Activated effector memory CD4-positive, alpha-beta T cell treated with Interleukin-2 at 50 U/mL for 16 hours (primary cell): ENCODE measurements around the gene TNK2.
A peak's percentile ranks its signal among the peaks of the same experiment; 100 is the strongest.
"Not testable (repeated sequence)": the region's sequence is repeated elsewhere in the genome, so short reads cannot be mapped to it uniquely, and the experiment has no call there.

ENCODE experiments used
- DNase-seq: peaks from one replicate; pipeline ENCODE4 v3.0.0-alpha.2; 2020

TNK2 gene

GRCh38 chr3:195907934-195908693 is at the start of gene TNK2:
Gene TNK2, minus strand, starts transcription at chr3:195908551. Its CDS starts 19,963 bp downstream, at chr3:195888588.
- DNase-seq: peak; percentile 52

DNA sequence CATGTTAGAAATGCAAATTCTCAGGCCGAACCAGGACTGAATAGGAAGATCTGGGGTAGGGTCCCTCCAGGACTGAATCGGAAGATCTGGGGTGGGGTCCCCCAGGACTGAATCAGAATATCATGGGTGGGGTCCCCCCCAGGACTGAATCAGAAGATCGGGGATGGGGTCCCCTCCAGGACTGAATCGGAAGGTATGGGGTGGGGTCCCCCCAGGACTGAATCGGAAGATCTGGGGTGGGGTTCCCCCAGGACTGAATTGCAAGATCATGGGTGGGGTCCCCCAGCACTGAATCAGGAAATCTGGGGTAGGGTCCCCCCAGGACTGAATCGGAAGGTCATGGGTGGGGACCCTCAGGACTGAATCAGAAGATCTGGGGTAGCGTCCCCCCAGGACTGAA is 48.2 kb upstream of the TNK2 start:
- no peak for DNase-seq

GRCh38 chr3:195955416-195955841 is 47.1 kb upstream of the TNK2 start:
- DNase-seq: not testable (repeated sequence)

- not testable (repeated sequence) for DNase-seq
Observed at GRCh38 chr3:195954752-195955119, 46.4 kb upstream of the TNK2 start.

DNA sequence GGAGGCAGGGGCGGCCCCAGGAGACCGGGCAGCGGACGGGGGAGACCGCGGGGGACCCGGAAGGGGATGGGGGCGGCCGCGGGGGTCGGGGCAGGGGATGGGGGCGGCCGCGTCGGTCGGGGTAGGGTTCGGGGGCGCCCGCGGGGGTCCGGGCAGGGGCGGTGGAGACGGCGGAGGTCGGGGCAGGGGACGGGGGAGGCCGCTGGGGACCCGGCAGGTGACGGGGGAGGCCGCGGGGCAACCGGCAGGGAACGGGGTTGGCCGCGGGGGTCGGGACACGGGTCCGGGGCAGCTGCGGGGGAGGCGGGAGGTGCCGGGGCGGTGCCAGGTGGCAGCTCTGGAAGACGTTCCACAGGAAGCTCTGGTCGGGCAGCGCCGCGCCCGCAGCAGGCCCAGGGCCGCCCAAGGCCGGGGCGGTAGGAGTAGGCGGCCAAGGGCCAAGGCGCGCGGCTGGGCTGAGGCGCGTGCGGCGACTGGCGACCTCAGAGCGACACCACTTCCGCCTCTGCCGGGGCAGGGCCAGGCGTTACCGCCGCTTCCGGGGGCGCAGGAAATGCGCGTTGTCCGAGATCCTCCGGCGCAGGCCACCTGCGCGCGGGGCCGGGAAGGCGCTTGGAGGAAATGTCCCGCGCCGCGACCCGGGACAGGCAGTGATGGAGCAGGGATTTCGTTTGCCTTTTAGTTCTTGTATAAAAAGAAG is 45.9 kb upstream of the TNK2 start:
- DNase-seq: peak; percentile 70

DNA sequence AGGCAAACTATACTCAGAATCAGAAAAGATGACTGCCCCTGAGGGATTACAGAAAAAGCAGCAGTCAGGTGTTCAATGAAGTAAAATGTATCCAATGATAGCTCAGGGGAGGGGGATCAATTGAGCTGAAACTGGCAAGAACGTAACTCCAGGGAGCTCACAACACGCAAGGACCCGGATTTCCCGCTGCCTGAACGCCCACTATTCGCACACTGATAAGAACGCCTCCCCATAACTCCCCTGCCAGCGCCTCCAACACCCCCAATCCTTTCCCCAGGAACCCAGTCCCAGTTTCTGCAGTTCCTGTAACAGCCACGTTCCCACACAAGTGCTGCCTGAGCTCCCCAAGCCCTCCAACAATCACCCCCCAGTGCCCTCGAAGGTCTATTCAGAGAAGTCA is 44.2 kb upstream of the TNK2 start:
- DNase-seq: not testable (repeated sequence)

- not testable (repeated sequence) for DNase-seq
Observed at GRCh38 chr3:195951443-195952177, 43.3 kb upstream of the TNK2 start.

- not testable (repeated sequence) for DNase-seq
Observed at GRCh38 chr3:195950731-195951130, 42.4 kb upstream of the TNK2 start.

GRCh38 chr3:195950164-195950563 is 41.8 kb upstream of the TNK2 start:
- DNase-seq: not testable (repeated sequence)

GRCh38 chr3:195946910-195947699 is 38.8 kb upstream of the TNK2 start:
- not testable (repeated sequence) for DNase-seq

DNA sequence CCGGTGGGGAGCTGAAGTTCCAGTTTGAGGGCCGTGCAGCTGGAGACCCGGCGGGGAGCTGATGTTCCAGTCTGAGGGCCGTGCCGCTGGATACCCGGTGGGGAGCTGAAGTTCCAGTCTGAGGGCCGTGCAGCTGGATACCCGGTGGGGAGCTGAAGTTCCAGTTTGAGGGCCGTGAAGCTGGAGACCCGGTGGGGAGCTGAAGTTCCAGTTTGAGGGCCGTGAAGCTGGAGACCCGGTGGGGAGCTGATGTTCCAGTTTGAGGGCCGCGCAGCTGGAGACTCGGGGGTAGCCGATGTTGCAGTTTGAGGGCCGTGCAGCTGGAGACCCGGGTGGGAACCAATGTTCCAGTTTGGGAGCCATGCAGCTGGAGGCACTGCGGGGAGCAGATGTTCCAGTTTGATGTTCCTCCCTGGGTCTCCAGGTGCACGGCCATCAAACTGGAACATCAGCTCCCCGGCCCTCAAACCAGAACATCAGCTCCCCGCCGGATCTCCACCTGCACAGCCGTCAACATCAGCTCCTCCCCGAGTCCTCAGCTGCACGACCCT is 33.0 kb upstream of the TNK2 start:
- DNase-seq: not testable (repeated sequence)

- not testable (repeated sequence) for DNase-seq
Observed at GRCh38 chr3:195940806-195941205, 32.5 kb upstream of the TNK2 start.

DNA sequence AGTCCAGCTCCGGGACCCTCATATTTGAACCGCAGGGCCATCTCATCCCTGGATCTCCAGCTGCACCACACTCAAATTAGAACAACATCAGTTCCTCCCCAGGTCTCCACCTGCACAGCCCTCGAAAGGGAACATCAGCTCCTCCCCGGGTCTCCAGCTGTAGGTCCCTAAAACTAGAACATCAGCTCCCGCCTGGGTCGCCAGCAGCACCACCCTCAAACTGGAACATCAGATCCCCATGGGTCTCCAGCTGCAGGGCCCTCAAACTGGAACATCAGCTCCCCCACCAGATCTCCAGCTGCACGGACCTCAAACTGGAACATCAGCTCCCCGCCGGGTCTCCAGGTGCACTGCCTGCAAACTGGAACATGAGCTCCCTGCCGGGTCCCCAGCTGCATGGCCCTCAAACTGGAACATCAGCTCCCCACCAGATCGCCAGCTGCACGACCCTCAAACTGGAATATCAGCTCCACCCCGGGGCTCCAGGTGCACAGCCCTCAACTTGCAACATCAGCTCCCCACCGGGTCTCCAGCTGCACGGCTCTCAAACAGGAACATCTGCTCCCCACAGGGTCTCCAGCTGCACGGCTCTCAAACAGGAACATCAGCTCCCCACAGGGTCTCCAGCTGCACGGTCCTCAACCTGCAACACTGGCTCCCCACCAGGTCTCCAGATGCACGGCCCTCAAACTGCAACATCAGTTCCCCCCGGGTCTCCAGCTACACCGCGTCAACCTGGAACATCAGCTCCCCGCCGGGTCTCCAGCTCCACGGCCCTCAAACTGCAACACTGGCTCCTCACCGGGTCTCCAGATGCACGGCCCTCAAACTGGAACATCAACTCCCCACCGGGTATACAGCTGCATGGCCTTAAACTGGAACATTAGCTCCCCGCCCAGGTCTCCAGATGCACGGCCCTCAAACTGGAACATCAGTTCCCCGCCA is 31.4 kb upstream of the TNK2 start:
- not testable (repeated sequence) for DNase-seq

- not testable (repeated sequence) for DNase-seq
Observed at GRCh38 chr3:195933044-195933430, 24.7 kb upstream of the TNK2 start.

DNA sequence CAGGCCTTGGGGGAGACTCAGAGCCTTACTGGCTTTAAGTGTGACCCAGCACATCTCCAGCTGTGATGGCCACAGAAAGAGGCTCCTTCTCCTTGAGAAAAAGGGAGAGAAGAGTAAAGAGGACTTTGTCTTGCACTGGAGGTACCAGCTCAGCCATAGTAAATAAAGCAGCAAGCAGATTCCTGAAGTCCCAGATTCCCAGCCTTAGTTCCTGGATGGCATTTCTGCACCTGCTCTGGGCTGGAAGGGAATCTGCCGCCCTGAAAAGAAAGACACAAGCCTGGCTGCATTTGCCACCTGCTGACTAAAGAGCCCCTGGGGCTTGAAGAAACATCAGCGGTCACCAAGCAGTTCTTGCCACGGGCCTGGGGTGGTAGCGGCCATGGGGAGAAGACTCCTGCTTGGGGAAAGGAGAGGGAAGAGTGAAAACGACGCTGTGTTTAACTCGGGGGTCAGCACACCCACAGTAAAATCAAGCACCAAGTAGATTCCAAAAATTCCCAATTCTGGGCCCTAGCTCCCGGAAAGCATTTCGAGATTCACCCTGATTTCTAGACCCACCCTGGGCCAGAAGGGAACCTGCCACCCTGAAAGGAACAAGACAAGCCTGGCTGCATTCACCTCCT is 24.2 kb upstream of the TNK2 start:
- DNase-seq: no peak

- no peak for DNase-seq
Observed at GRCh38 chr3:195931582-195932273, 23.4 kb upstream of the TNK2 start.

DNA sequence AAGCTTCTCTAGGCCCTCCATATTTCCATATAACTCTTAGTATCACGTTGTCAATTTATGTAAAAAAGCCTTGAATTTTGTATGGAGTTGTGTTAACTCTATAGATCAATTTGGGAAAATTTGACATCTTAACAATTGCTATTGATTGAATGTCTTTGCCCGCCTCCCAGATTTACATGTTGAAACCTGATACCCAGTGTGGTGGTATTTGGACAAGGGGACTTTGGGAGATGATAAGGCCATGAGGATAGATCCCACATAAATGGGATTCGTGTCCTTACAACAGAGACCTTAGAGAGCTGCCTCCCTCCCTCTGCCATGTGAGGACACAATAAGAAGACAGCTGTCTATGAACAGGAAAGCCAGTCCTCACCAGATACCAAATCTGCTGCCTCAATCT is 21.1 kb upstream of the TNK2 start:
- DNase-seq: no peak

- DNase-seq: no peak
Observed at GRCh38 chr3:195921334-195921791, 13.0 kb upstream of the TNK2 start.

GRCh38 chr3:195918176-195918575 is 9.8 kb upstream of the TNK2 start:
- DNase-seq: no peak

DNA sequence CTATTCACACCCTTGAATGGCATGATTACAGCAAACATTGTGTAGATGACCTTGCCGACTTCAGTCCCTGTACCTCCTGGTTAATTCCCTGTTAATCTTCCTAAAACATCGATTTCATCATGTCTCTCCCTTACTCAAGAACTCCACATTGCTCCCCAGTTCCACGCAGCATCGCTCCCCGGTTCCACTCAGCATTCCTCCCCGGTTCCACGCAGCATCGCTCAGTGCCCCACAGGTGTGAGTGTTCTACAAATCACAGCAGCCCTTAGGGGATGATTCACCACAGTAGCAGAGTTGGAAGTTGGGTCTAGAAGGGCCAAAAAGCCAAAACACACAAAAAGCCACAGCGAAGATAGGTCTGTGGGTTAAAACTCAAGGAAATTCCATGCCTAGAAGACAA is 8.6 kb upstream of the TNK2 start:
- DNase-seq: no peak
